ENCODE measurements around the gene NTRK3.

Gene NTRK3

GRCh38 chr15:87931584-87931983, 325.0 kb downstream of the NTRK3 start:
- Histone ChIP-seq H2AFZ (ENCODE audit: low read depth, low read length) (no peak overlapping the region), H3K27me3 (ENCODE audit: insufficient read depth, low read length, poor library complexity) (no peaks in the 10 kb centered on the region), H3K27ac (ENCODE audit: low read length) (no peak overlapping the region), H3K9ac (ENCODE audit: low read depth, low read length) (no peak overlapping the region), H3K4me2 (ENCODE audit: insufficient read depth, low read length) (no peak overlapping the region), H3K79me2 (ENCODE audit: insufficient read depth, low read length) (no peaks in the 10 kb centered on the region), H3K36me3 (ENCODE audit: insufficient read depth, low read length) (no peaks in the 10 kb centered on the region), H4K20me1 (ENCODE audit: insufficient read depth, low read length) (no peaks in the 10 kb centered on the region), H3K4me3 (ENCODE audit: low read depth in 1 of 2, low read length in 2 of 2) (no peak overlapping the region), H3K4me1 (ENCODE audit: insufficient read depth, low read length) (no peaks in the 10 kb centered on the region), H3K9me3 (ENCODE audit: insufficient read depth, low read length, severe bottlenecking) (no peaks in the 10 kb centered on the region)
- ATAC-seq (ENCODE audit: insufficient read depth, low read depth) (no peak), DNase-seq (no peak)
- no peak for TF ChIP-seq CTCF (IDR thresholded peaks at IDR 0.05; ENCODE audit: borderline replicate concordance, extremely low read depth, low read length, poor library complexity, severe bottlenecking)
- TF ChIP-seq EZH2 (IDR thresholded peaks at IDR 0.05; ENCODE audit: borderline replicate concordance, low read depth, low read length, severe bottlenecking), result no peak

GRCh38 chr15:87930457-87930856, 326.1 kb downstream of the NTRK3 start:
- Histone ChIP-seq H3K27ac (ENCODE audit: low read length) (no peak overlapping the region), H3K9me3 (ENCODE audit: insufficient read depth, low read length, severe bottlenecking) (no peaks in the 10 kb centered on the region), H3K79me2 (ENCODE audit: insufficient read depth, low read length) (no peaks in the 10 kb centered on the region), H4K20me1 (ENCODE audit: insufficient read depth, low read length) (no peaks in the 10 kb centered on the region), H3K27me3 (ENCODE audit: insufficient read depth, low read length, poor library complexity) (no peaks in the 10 kb centered on the region), H3K36me3 (ENCODE audit: insufficient read depth, low read length) (no peaks in the 10 kb centered on the region), H3K4me3 (ENCODE audit: low read depth in 1 of 2, low read length in 2 of 2) (no peak overlapping the region), H2AFZ (ENCODE audit: low read depth, low read length) (no peak overlapping the region), H3K9ac (ENCODE audit: low read depth, low read length) (no peak overlapping the region), H3K4me1 (ENCODE audit: insufficient read depth, low read length) (no peaks in the 10 kb centered on the region), H3K4me2 (ENCODE audit: insufficient read depth, low read length) (no peak overlapping the region)
- DNase-seq, result no peak
- ATAC-seq (ENCODE audit: insufficient read depth, low read depth), result no peak
- no peak for TF ChIP-seq CTCF (IDR thresholded peaks at IDR 0.05; ENCODE audit: borderline replicate concordance, extremely low read depth, low read length, poor library complexity, severe bottlenecking)

GRCh38 chr15:87929841-87930240, 326.7 kb downstream of the NTRK3 start:
- no peak overlapping the region for H2AFZ ChIP-seq (ENCODE audit: low read depth, low read length)
- H3K4me1 ChIP-seq (ENCODE audit: insufficient read depth, low read length), result no peaks in the 10 kb centered on the region
- no peak overlapping the region for H3K4me3 ChIP-seq (ENCODE audit: low read depth in 1 of 2, low read length in 2 of 2)
- no peaks in the 10 kb centered on the region for H3K36me3 ChIP-seq (ENCODE audit: insufficient read depth, low read length)
- H3K9ac ChIP-seq (ENCODE audit: low read depth, low read length), result no peak overlapping the region
- no peak overlapping the region for H3K27ac ChIP-seq (ENCODE audit: low read length)
- no peaks in the 10 kb centered on the region for H4K20me1 ChIP-seq (ENCODE audit: insufficient read depth, low read length)
- H3K27me3 ChIP-seq (ENCODE audit: insufficient read depth, low read length, poor library complexity), result no peaks in the 10 kb centered on the region
- no peaks in the 10 kb centered on the region for H3K79me2 ChIP-seq (ENCODE audit: insufficient read depth, low read length)
- ATAC-seq (ENCODE audit: insufficient read depth, low read depth) (no peak), DNase-seq (no peak)
- no peaks in the 10 kb centered on the region for H3K9me3 ChIP-seq (ENCODE audit: insufficient read depth, low read length, severe bottlenecking)
- H3K4me2 ChIP-seq (ENCODE audit: insufficient read depth, low read length), result no peak overlapping the region
- TF ChIP-seq EZH2 (IDR thresholded peaks at IDR 0.05; ENCODE audit: borderline replicate concordance, low read depth, low read length, severe bottlenecking) (no peak), CTCF (IDR thresholded peaks at IDR 0.05; ENCODE audit: borderline replicate concordance, extremely low read depth, low read length, poor library complexity, severe bottlenecking) (no peak)

- H4K20me1 ChIP-seq (ENCODE audit: insufficient read depth, low read length), result no peaks in the 10 kb centered on the region
- H3K9me3 ChIP-seq (ENCODE audit: insufficient read depth, low read length, severe bottlenecking), result no peaks in the 10 kb centered on the region
- no peak overlapping the region for H3K27ac ChIP-seq (ENCODE audit: low read length)
- ATAC-seq (ENCODE audit: insufficient read depth, low read depth), result no peak
- TF ChIP-seq EZH2 (IDR thresholded peaks at IDR 0.05; ENCODE audit: borderline replicate concordance, low read depth, low read length, severe bottlenecking) (no peak), CTCF (IDR thresholded peaks at IDR 0.05; ENCODE audit: borderline replicate concordance, extremely low read depth, low read length, poor library complexity, severe bottlenecking) (no peak)
- no peak overlapping the region for H3K4me2 ChIP-seq (ENCODE audit: insufficient read depth, low read length)
- no peak overlapping the region for H2AFZ ChIP-seq (ENCODE audit: low read depth, low read length)
- DNase-seq, result no peak
- no peak overlapping the region for H3K9ac ChIP-seq (ENCODE audit: low read depth, low read length)
- no peaks in the 10 kb centered on the region for H3K4me1 ChIP-seq (ENCODE audit: insufficient read depth, low read length)
- no peak overlapping the region for H3K4me3 ChIP-seq (ENCODE audit: low read depth in 1 of 2, low read length in 2 of 2)
- no peaks in the 10 kb centered on the region for H3K79me2 ChIP-seq (ENCODE audit: insufficient read depth, low read length)
- no peaks in the 10 kb centered on the region for H3K36me3 ChIP-seq (ENCODE audit: insufficient read depth, low read length)
- H3K27me3 ChIP-seq (ENCODE audit: insufficient read depth, low read length, poor library complexity), result no peaks in the 10 kb centered on the region
These were observed 332.1 kb downstream of the NTRK3 start for GRCh38 chr15:87924433-87924832.
